NCI-H510A treated with DMSO at 0.1 percent for 48 hours (cell line): ENCODE measurements around the gene SORCS2.

Experiments used
- DNase-seq: peaks from one replicate; lab custom pipeline; 2025; lab: John Stamatoyannopoulos, UW

Gene SORCS2

DNA sequence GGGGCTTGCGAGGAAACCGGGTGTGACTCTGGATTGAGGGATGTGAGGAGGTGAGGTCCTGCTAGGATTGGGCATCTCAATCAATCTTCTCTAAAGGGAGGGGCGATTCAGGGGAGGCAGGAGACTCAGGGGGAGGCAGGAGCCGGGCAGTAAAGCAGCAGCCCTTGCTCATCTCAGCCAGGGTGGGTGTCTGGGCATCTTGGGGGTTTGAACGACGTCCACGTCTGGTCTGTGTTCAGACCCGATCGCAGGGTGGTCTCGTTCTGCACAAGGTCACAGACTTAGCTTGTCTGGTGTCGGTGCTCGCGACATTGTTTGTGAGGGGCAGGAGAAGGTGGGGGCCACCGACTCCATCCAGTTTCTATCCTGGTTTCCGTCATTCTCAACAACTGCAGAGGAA is 473.7 kb downstream of the SORCS2 start:
- no peak for DNase-seq

- no peak for DNase-seq
These were observed 474.4 kb downstream of the SORCS2 start for GRCh38 chr4:7666744-7667143.

- DNase-seq: no peak
These were observed 475.9 kb downstream of the SORCS2 start for GRCh38 chr4:7668271-7668670.

DNA sequence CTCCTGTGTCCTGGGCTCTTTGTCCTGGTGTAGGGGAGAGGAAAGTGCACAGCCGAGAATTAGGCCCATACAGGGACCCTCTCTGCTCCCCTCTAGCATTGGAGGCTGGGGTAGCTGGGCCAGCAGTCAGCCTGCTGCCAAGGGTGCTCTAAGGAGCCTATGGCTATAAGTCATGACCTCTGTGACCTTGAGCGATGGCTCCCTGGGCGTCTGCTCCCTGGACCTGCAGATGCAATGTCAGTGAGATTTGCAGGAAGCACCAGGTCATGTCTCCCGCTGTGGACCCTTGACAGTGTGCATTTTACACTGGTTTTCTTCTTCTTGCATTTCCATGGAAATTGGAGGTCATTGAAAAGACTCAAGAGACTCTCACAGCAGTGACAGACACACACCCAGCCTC is 476.5 kb downstream of the SORCS2 start:
- no peak for DNase-seq

DNA sequence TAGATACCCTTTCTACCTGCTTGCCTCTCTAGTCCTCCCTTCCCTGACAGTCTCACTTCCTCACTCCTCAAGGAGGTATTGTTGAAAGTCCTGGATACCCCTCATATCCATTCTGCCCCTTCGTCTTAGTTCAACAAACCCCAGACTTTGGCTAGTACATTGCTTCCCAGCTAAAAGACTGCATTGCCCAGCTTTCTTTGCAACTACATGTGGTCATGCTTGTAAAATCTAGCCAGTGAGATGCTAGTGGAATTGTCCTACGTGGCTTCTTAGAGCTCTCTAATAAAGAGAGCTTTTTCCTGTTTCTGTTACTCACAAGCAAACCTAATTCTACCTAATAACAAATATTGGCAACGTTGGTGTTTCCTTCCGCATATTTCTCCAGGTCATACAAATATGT is 480.3 kb downstream of the SORCS2 start:
- DNase-seq: no peak

- no peak for DNase-seq
These were observed 480.8 kb downstream of the SORCS2 start for GRCh38 chr4:7673121-7673520.

GRCh38 chr4:7674706-7675105 is 482.4 kb downstream of the SORCS2 start:
- no peak for DNase-seq

GRCh38 chr4:7675136-7675535 is 482.8 kb downstream of the SORCS2 start:
- DNase-seq: no peak

GRCh38 chr4:7675612-7676320 is 483.4 kb downstream of the SORCS2 start:
- no peak for DNase-seq

DNA sequence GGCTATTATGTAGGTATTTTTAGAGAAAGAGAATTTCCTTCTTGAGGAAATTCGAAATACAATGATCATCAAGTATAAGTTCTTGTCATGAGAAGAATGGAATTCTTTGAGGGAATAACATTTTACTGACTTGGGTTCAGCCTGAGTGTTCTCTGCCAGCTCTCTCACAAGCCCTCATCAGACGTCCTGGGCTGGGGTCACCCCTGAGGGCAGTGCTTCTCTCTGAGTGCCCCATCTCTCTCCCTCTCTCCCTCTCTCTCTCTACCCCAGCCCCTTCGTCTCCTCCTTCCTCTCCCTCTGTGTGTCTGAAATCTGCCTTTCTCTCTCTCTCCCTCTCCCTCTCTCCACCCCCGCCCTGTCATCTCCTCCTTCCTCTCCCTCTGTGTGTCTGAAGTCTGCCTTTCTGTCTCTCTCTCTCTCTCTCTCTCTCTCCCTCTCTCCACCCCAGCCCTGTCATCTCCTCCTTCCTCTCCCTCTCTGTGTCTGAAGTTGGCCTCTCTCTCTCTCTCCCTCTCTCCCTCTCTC is 484.1 kb downstream of the SORCS2 start:
- no peak for DNase-seq

- no peak for DNase-seq
These were observed 484.7 kb downstream of the SORCS2 start for GRCh38 chr4:7677086-7677485.

DNA sequence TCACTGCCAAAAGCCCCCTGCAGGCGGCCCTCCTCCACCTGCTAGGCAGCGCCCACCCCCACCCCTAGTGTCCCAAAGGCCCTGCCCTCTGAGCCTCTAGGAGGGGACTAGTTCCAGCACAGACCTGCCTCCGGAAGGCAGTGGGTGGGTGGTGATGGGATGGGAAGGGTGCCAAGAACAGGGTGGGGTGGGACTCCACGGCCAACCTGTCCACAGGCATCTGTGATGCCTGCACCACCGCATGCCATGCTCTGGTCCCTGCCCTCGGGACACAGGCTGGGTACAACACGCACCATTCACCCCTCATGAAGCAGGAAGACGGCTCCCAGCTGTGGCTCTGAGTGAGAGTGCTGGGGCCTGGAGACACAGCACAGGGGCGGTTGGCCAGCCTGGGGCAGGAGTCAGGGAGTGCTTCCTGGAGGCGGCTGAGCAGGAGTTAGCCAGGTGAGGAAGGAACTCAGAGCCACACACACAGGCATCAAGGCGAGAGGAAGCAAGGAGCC is 485.5 kb downstream of the SORCS2 start:
- DNase-seq: no peak

DNA sequence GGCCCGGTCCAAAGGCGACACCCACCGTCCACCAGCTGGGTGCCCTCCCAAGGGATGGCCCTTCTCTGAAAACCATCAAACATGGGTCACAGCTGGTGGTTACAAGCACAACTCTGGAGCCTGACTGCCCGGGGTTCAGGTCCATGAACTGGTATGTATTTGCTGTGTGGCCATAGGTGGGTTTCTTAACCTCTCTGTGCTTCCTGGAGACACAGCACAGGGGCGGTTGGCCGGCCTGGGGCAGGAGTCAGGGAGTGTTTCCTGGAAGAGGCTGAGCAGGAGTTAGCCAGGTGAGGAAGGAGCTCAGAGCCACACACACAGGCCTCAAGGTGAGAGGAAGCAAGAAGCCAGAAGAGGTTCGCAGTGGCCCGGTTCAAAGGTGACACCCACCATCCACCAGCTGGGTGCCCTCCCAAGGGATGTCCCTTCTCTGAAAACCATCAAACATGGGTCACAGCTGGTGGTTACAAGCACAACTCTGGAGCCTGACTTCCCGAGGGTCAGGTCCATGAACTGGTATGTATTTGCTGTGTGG is 486.0 kb downstream of the SORCS2 start:
- DNase-seq: no peak

DNA sequence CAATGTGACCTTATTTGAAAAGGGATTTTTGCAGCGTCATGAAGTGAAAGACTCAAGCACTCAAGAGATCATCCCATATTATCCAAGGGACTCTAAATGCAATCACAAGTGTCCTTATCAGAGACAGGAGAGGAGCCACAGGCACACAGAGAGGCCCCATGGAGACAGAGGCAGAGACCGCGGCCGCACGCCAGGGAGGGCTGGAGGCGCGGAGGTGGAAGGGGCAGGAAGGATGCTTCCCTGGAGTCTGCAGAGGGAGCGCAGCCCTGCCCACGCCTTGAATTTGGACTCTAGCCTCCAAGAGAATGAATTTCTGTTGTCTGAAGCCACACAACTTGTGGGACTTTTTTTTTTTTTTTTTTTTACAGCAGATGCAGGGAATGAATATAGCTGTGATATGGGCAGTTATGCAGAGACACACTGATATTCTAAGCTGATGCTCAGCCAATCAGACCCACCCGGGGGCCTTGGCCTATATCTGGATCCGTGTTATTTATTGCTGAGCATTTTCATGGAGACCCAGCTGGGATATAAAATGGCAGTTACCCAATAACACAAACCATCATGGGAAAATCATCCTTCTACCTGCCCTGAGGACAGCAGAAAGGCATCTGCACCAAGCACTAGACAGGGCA is 487.2 kb downstream of the SORCS2 start:
- DNase-seq: peak; percentile 66

DNA sequence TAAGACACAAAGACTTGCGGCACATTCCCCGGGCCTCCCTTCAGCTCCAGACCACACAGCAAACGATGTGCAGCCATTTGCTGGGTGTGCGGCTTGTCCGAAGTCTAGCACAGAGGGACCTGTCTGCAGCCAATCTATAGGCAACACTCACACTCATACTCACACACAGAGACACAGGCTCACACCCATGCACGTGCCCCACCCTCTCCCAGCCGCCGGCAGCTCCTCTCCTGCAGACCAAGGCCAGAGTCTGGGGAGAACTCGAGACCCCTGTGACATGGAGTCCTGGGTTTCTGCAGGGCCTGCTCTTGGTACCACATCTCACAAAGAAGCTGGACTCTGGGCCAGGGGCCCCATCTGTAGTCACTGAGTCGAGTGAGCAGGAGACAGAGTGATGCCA is 487.8 kb downstream of the SORCS2 start:
- no peak for DNase-seq

DNA sequence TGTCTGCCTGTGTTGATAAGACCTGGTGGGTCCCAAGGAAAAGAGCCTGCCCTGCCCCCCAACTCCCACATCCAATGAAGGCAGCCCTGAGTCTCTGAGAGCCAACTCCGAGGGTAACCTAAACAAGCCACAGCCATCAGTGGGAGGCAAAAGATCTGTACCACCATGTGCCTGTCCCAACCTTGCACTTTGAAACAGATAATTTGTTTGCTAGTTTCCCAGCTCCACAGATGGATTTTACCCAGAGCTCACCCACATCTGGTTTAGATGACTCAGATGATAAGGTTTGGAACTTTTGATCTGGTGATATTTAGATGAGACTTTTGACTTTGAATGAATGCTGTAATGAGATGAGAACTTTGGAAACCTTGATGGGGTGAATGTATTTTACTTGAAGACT is 488.4 kb downstream of the SORCS2 start:
- no peak for DNase-seq

DNA sequence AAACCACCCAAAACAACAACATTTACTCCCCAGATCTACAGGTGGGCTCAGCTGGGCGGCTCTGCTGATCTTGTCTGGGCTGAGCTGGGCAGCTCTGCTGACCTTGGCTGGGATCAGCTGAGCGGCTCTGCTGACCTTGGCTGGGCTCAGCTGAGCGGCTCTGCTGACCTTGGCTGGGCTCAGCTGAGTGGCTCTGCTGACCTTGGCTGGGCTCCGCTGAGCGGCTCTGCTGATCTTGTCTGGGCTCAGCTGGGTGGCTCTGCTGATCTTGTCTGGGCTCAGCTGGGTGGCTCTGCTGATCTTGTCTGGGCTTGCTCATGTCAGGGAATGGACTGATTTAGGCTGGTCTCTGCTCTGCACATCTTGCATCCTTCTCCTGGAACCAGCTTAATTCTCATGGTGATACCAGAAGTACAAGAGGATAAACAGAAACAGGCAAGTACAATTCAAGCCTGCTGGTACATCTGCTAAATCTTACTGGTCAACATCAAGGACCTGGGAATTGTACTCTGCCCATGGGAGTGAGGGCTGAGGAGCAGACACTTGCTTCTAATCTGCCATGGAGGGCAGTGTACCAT is 490.9 kb downstream of the SORCS2 start:
- DNase-seq: no peak

- DNase-seq: no peak
These were observed 492.0 kb downstream of the SORCS2 start for GRCh38 chr4:7684294-7684693.

DNA sequence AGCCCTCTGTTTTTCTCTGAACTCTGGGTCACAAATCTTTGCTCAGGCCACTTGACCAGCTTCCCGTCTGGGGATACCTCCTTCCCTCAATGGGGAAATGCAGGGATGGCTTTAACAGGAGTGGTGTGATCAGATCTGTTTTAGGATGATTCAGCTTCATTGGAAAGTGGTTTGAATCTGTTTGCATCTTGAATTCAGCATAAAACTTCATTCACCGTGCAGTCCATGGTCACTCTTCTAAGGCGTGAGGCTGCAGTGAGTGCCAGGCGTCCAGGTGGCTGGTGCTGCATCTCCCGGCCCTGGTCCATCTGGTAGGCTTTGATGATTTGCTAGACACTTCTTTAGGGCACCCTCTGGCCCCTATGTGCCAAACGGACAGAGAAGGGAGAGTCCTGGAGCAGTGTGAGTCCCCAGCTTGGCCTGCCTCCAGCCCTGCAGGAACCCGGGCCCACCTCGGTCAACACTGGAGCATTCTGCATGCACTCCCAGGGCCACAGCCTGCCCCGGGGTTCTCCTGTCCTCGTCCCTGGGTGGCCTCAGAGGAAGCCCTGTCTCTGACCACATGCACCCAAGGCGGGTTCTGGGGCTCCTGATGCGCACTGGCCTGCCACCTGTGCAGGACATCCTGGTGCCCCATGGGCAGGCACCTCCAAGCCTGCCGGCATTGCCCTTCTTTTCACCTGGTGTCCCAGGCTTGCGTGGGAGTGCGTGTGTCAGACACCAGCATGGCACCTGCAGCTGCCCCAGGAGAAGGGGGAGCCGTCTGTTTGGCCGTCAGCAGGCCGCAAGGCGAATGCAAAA is 493.9 kb downstream of the SORCS2 start:
- no peak for DNase-seq

DNA sequence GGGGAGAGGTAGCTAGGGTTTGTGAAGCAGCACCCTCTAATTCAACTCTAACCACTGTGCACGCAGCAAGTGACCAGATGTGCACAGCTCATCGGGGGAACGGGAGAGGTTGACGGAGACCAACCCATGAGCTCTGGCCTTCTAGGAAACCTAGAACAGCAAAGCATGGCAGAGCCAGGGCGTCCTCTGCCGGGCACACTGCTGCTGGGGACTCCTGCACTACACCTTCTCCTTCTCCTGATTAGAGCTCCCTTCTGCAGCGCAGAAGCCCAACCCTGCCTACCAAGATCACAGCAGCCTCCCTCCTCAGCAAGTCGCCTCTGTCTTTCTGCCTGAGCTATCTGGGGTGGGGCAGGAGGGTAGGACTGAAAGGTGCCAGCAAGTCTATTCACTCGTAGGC is 494.7 kb downstream of the SORCS2 start:
- DNase-seq: no peak

- peak; percentile 13 for DNase-seq
These were observed 495.5 kb downstream of the SORCS2 start for GRCh38 chr4:7687796-7688195.
